ENCODE results near the gene TRAFD1. TPM values are rescaled to one million over a fixed set of nuclear protein-coding genes. Genes with fewer than 3 reads are reported as not detected.
"Not testable (repeated sequence)": the region's sequence is repeated elsewhere in the genome, so short reads cannot be mapped to it uniquely, and the experiment has no call there.

The TRAFD1 gene
- total RNA-seq, 4 donors from 2014 or later, result 37.0 to 56.9 (median 44.4) TPM

DNA sequence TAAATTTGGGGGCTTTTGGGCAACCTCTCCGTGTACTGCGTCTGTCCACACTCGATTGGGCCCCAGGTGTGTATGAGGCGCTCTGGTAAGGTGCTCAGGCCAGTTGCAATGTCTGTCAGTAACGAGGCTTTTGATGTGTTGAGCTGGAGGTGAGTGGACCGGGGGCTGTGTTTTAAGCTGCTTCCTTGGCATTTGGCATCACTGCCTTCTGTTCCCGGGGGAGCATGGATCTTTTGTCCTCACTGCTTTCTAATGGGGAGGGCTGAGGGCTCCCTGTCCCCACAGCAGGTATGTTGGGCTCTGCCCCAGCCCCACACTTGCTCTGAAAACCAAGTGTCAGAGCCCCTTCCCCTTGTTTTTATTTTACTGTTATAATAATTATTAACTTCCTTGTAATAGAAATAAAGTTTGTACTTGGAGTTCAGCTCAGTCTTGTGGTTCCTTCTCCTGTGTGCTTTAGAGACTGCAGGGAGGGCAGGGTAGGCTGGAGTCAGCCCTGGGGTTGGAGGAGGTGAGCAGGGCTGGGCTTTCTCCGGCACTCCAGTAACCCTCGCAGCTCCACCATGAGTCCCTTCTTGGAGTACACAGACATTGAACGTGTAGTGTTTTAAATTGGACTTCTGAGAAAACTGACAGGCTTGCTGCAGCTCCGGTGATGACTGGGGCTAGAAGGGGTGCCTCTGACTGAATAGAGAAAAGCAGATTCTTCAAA lies 28.0 kb downstream of the TRAFD1 start:
- Histone ChIP-seq H3K9me3 (no peaks in the 10 kb centered on the region), H3K27ac (no peak overlapping the region), H3K4me1 (peaks cover 0 to 19% (median 0%) of the 10 kb centered on the region in 3 donors), H3K27me3 (no peaks in the 10 kb centered on the region), H3K36me3 (peaks cover 34 to 86% (median 57%) of the 10 kb centered on the region in 3 donors), H3K4me3 (no peak overlapping the region)
- intact Hi-C loops (cut with DNase I), result no loop called here
- WGBS, 2 donors, result 65 to 86% methylated on average over 4 to 5 of the region's 11 CpGs
- DNase-seq, result no peak
- no peak for TF ChIP-seq POLR2A (IDR thresholded peaks at IDR 0.05)
- TF ChIP-seq CTCF (IDR thresholded peaks at IDR 0.05), result no peak

GRCh38 chr12:112153893-112154219 lies 28.5 kb downstream of the TRAFD1 start:
- no peaks in the 10 kb centered on the region for H3K27me3 ChIP-seq
- intact Hi-C loops (cut with DNase I), result no loop called here
- H3K4me1 ChIP-seq, result peaks cover 0 to 14% (median 0%) of the 10 kb centered on the region in 3 donors
- H3K9me3 ChIP-seq, result peaks cover 0 to 5% (median 0%) of the 10 kb centered on the region in 3 donors
- no peak for DNase-seq
- 94 to 96% methylated on average over 4 to 8 of the region's 8 CpGs for WGBS, 2 donors
- H3K36me3 ChIP-seq, result peaks cover 30 to 86% (median 57%) of the 10 kb centered on the region in 3 donors
- no peak for TF ChIP-seq POLR2A (IDR thresholded peaks at IDR 0.05)
- TF ChIP-seq CTCF (IDR thresholded peaks at IDR 0.05), result no peak
- H3K4me3 ChIP-seq, result no peak overlapping the region
- no peak overlapping the region for H3K27ac ChIP-seq

DNA sequence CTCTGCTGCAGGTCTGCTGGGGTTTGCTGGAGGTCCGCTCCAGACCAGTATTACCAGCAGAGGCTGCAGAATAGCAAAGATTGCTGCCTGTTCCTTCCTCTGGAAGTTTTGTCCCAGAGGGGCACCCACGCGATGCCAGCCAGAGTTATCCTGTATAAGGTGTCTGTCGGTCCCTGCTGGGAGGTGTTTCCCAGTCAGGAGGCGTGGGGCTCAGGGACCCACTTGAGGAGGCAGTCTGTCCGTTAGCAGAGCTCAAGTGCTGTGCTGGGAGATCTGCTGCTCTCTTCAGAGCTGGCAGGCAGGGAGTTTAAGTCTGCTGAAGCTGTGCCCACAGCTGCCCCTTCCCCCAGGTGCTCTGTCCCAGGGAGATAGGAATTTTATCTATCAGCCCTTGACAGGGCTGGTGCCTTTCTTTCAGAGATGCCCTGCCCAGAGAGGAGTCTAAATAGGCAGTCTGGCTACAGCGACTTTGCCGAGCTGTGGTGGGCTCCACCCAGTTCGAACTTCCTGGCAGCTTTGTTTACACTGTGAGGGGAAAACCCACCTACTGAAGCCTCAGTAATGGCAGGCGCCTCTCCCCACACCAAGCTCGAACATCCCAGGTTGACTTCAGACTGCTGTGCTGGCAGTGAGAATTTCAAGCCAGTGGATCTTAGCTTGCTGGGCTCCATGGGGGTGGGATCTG lies 33.2 kb downstream of the TRAFD1 start:
- H3K4me1 ChIP-seq; DNase-seq; H3K4me3 ChIP-seq; H3K27me3 ChIP-seq; H3K9me3 ChIP-seq; intact Hi-C loops (cut with DNase I); H3K27ac ChIP-seq: not testable (repeated sequence)
- 92% methylated on average over 7 of the region's 11 CpGs; no CpG with 5 or more reads in 1 of the 2 donors for WGBS, 2 donors
- H3K36me3 ChIP-seq, result peaks cover 5 to 86% (median 31%) of the 10 kb centered on the region in 3 donors

DNA sequence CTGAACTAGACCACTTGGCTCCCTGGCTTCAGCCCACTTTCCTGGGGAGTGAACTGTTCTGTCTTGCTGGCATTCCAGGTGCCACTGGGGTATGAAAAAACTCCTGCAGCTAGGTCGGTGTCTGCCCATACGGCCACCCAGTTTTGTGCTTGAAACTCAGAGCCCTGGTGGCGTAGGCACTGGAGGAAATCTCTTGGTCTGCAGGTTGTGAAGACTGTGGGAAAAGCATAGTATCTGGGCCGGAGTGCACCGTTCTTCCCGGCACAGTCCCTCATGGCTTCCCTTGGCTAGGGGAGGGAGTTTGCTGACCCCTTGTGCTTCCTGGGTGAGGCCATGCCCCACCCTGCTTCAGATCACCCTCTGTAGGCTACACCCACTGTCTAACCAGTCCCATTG lies 33.8 kb downstream of the TRAFD1 start:
- TF ChIP-seq POLR2A (IDR thresholded peaks at IDR 0.05), result no peak
- no peak for TF ChIP-seq CTCF (IDR thresholded peaks at IDR 0.05)
- H3K27ac ChIP-seq, result no peak overlapping the region
- intact Hi-C loops (cut with DNase I), result no loop called here
- WGBS, 2 donors, result 100% methylated on average over 5 of the region's 6 CpGs; no CpG with 5 or more reads in 1 of the 2 donors
- no peak for DNase-seq
- H3K9me3 ChIP-seq, result peaks cover 0 to 7% (median 0%) of the 10 kb centered on the region in 3 donors
- no peaks in the 10 kb centered on the region for H3K4me1 ChIP-seq
- peaks cover 5 to 86% (median 30%) of the 10 kb centered on the region in 3 donors for H3K36me3 ChIP-seq
- no peaks in the 10 kb centered on the region for H3K27me3 ChIP-seq
- no peak overlapping the region for H3K4me3 ChIP-seq

GRCh38 chr12:112160611-112161010 lies 35.3 kb downstream of the TRAFD1 start:
- peaks cover 5 to 86% (median 30%) of the 10 kb centered on the region in 3 donors for H3K36me3 ChIP-seq
- WGBS, 2 donors, result 91 to 100% methylated on average over 6 of the region's 6 CpGs
- H3K4me3 ChIP-seq, result no peak overlapping the region
- intact Hi-C loops (cut with DNase I), result no loop called here
- H3K27ac ChIP-seq, result no peak overlapping the region
- no peak for DNase-seq
- TF ChIP-seq CTCF (IDR thresholded peaks at IDR 0.05), result no peak
- no peak for TF ChIP-seq POLR2A (IDR thresholded peaks at IDR 0.05)
- H3K4me1 ChIP-seq, result no peaks in the 10 kb centered on the region
- peaks cover 0 to 7% (median 0%) of the 10 kb centered on the region in 3 donors for H3K9me3 ChIP-seq
- H3K27me3 ChIP-seq, result no peaks in the 10 kb centered on the region

Data from esophagus squamous epithelium (tissue), 5 donors.